ENCODE data around the gene CBR3. TPM values are rescaled to one million over a fixed set of nuclear protein-coding genes. Genes with fewer than 3 reads are reported as not detected.
A peak's percentile ranks its signal among the peaks of the same experiment; 100 is the strongest.

The CBR3 gene
- total and polyA plus RNA-seq, 2 of the 13 experiments (the other 11 are each of a cell fraction or from before 2014, with no cell fraction given): not detected

- TF ChIP-seq, protein P1, sequence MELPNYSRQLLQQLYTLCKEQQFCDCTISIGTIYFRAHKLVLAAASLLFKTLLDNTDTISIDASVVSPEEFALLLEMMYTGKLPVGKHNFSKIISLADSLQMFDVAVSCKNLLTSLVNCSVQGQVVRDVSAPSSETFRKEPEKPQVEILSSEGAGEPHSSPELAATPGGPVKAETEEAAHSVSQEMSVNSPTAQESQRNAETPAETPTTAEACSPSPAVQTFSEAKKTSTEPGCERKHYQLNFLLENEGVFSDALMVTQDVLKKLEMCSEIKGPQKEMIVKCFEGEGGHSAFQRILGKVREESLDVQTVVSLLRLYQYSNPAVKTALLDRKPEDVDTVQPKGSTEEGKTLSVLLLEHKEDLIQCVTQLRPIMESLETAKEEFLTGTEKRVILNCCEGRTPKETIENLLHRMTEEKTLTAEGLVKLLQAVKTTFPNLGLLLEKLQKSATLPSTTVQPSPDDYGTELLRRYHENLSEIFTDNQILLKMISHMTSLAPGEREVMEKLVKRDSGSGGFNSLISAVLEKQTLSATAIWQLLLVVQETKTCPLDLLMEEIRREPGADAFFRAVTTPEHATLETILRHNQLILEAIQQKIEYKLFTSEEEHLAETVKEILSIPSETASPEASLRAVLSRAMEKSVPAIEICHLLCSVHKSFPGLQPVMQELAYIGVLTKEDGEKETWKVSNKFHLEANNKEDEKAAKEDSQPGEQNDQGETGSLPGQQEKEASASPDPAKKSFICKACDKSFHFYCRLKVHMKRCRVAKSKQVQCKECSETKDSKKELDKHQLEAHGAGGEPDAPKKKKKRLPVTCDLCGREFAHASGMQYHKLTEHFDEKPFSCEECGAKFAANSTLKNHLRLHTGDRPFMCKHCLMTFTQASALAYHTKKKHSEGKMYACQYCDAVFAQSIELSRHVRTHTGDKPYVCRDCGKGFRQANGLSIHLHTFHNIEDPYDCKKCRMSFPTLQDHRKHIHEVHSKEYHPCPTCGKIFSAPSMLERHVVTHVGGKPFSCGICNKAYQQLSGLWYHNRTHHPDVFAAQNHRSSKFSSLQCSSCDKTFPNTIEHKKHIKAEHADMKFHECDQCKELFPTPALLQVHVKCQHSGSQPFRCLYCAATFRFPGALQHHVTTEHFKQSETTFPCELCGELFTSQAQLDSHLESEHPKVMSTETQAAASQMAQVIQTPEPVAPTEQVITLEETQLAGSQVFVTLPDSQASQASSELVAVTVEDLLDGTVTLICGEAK (IDR thresholded peaks at IDR 0.05): no peak
- TF ChIP-seq, protein P1 (CRISPR knock-in tag; IDR thresholded peaks at IDR 0.05): no peak
- TF ChIP-seq PCBP1 (IDR thresholded peaks at IDR 0.05; ENCODE audit: borderline replicate concordance, low read depth, low read length): no peak
- TF ChIP-seq ZNF572 (CRISPR knock-in tag; IDR thresholded peaks at IDR 0.05): no peak
- TF ChIP-seq, protein P2, sequence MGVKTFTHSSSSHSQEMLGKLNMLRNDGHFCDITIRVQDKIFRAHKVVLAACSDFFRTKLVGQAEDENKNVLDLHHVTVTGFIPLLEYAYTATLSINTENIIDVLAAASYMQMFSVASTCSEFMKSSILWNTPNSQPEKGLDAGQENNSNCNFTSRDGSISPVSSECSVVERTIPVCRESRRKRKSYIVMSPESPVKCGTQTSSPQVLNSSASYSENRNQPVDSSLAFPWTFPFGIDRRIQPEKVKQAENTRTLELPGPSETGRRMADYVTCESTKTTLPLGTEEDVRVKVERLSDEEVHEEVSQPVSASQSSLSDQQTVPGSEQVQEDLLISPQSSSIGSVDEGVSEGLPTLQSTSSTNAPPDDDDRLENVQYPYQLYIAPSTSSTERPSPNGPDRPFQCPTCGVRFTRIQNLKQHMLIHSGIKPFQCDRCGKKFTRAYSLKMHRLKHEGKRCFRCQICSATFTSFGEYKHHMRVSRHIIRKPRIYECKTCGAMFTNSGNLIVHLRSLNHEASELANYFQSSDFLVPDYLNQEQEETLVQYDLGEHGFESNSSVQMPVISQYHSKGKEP (CRISPR knock-in tag; IDR thresholded peaks at IDR 0.05): no peak
- TF ChIP-seq, protein P3, sequence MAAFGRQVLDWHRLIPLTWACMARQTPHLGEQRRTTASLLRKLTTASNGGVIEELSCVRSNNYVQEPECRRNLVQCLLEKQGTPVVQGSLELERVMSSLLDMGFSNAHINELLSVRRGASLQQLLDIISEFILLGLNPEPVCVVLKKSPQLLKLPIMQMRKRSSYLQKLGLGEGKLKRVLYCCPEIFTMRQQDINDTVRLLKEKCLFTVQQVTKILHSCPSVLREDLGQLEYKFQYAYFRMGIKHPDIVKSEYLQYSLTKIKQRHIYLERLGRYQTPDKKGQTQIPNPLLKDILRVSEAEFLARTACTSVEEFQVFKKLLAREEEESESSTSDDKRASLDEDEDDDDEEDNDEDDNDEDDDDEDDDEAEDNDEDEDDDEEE (CRISPR knock-in tag; IDR thresholded peaks at IDR 0.05): no peak
- no peak for TF ChIP-seq ZNF383 (CRISPR knock-in tag; IDR thresholded peaks at IDR 0.05; ENCODE audit: borderline replicate concordance)
- no peak for TF ChIP-seq HMGA1 (CRISPR knock-in tag; conservative IDR thresholded peaks at IDR 0.05)
- TF ChIP-seq, protein P4, sequence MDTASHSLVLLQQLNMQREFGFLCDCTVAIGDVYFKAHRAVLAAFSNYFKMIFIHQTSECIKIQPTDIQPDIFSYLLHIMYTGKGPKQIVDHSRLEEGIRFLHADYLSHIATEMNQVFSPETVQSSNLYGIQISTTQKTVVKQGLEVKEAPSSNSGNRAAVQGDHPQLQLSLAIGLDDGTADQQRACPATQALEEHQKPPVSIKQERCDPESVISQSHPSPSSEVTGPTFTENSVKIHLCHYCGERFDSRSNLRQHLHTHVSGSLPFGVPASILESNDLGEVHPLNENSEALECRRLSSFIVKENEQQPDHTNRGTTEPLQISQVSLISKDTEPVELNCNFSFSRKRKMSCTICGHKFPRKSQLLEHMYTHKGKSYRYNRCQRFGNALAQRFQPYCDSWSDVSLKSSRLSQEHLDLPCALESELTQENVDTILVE (CRISPR knock-in tag; IDR thresholded peaks at IDR 0.05): no peak; the same call in 1 of the 2 replicates
- TF ChIP-seq TRIM24 (CRISPR knock-in tag; IDR thresholded peaks at IDR 0.05): no peak
- peak; percentile 75; the same call in 1 of the 2 replicates for TF ChIP-seq HDAC2 (CRISPR knock-in tag; IDR thresholded peaks at IDR 0.05)
- peak; percentile 71; the same call in 1 of the 2 replicates for TF ChIP-seq ERF (CRISPR knock-in tag; IDR thresholded peaks at IDR 0.05)
- TF ChIP-seq MNT (IDR thresholded peaks at IDR 0.05): peak; percentile 62
- TF ChIP-seq ZNF780A (CRISPR knock-in tag; IDR thresholded peaks at IDR 0.05): no peak
Observed at GRCh38 chr21:36163750-36164741, 29.2 kb downstream of the CBR3 start (continued).
